ENCODE data around the gene DGKB. TPM values are rescaled to one million over a fixed set of nuclear protein-coding genes. Genes with fewer than 3 reads are reported as not detected.

Gene DGKB
- total RNA-seq, 6 experiments from 2014 or later = 0.11 to 0.16 (median 0.13) TPM; not detected in 2

- Histone ChIP-seq H3K4me3 (no peak overlapping the region), H3K9me3 (no peaks in the 10 kb centered on the region), H3K27ac (no peak overlapping the region), H3K27me3 (no peaks in the 10 kb centered on the region), H3K36me3 (no peaks in the 10 kb centered on the region), H3K4me1 (no peaks in the 10 kb centered on the region)
- TF ChIP-seq CTCF (IDR thresholded peaks at IDR 0.05) (no peak), POLR2A (IDR thresholded peaks at IDR 0.05) (no peak)
- intact Hi-C loops (cut with DNase I) = no loop called here
- DNase-seq (no peak), ATAC-seq (no peak)
- WGBS (ENCODE audit: insufficient coverage, low coverage, low lambda C conversion rate, missing lambda C conversion rate) = 43% methylated on average over 6 of the region's 6 CpGs
These were observed 65.9 kb downstream of the DGKB start for GRCh38 chr7:14836571-14837189.

GRCh38 chr7:14836006-14836405 is 66.5 kb downstream of the DGKB start:
- H3K36me3 ChIP-seq = no peaks in the 10 kb centered on the region
- WGBS (ENCODE audit: insufficient coverage, low coverage, low lambda C conversion rate, missing lambda C conversion rate) = 50% methylated on average over 4 of the region's 4 CpGs
- no peak for DNase-seq
- H3K27me3 ChIP-seq = no peaks in the 10 kb centered on the region
- no peak overlapping the region for H3K27ac ChIP-seq
- no peaks in the 10 kb centered on the region for H3K9me3 ChIP-seq
- intact Hi-C loops (cut with DNase I) = no loop called here
- no peak overlapping the region for H3K4me3 ChIP-seq
- no peaks in the 10 kb centered on the region for H3K4me1 ChIP-seq
- ATAC-seq = no peak
- no peak for TF ChIP-seq CTCF (IDR thresholded peaks at IDR 0.05)
- TF ChIP-seq POLR2A (IDR thresholded peaks at IDR 0.05) = no peak

DNA sequence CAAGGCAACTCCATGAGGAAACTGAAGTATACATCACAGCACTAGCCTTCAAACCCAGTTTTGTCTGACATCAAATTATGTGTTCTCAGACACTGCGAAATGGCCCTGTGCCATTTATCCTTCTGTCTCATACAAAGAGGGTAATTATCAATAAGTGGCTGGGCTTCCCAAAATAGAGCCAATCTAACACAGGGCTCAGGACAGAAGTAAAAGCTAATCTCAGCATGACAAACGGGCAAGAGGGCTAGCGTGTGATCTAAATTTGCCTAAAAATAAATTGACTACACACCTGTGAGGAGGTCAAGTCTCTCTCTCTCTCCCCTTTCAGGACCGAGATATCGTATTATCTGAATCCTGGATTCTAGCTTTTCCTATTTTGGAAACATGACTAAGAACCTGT is 67.2 kb downstream of the DGKB start:
- intact Hi-C loops (cut with DNase I) = no loop called here
- DNase-seq (no peak), ATAC-seq (no peak)
- Histone ChIP-seq H3K4me3 (no peak overlapping the region), H3K36me3 (no peaks in the 10 kb centered on the region), H3K9me3 (no peaks in the 10 kb centered on the region), H3K27me3 (no peaks in the 10 kb centered on the region), H3K4me1 (no peaks in the 10 kb centered on the region), H3K27ac (no peak overlapping the region)
- TF ChIP-seq CTCF (IDR thresholded peaks at IDR 0.05) (no peak), POLR2A (IDR thresholded peaks at IDR 0.05) (no peak)
- 71% methylated on average over 3 of the region's 5 CpGs for WGBS (ENCODE audit: insufficient coverage, low coverage, low lambda C conversion rate, missing lambda C conversion rate)

DNA sequence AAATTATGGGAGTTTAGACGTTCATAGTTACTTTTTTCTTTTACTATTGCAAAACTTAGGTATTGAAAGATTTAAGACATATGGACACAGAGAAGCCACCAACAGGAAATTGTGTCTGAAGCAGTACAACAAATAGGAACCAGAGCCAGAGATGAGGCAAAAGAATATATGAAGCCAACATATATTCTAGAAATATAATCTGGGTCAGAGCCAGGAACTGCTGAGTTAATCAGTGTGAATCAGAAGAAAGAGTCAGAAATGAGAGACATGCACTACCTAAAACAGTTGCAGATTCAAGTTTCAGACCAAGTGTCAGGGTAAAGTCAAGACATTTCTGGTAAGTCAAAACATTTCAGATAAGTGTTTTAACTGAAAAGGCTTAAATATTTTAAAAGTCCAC is 67.7 kb downstream of the DGKB start:
- H3K4me1 ChIP-seq = no peaks in the 10 kb centered on the region
- DNase-seq (no peak), ATAC-seq (no peak)
- no peak overlapping the region for H3K4me3 ChIP-seq
- H3K36me3 ChIP-seq = no peaks in the 10 kb centered on the region
- TF ChIP-seq CTCF (IDR thresholded peaks at IDR 0.05) (no peak), POLR2A (IDR thresholded peaks at IDR 0.05) (no peak)
- no peak overlapping the region for H3K27ac ChIP-seq
- intact Hi-C loops (cut with DNase I) = no loop called here
- no peaks in the 10 kb centered on the region for H3K27me3 ChIP-seq
- no peaks in the 10 kb centered on the region for H3K9me3 ChIP-seq
- 39% methylated on average over 1 of the region's 1 CpG for WGBS (ENCODE audit: insufficient coverage, low coverage, low lambda C conversion rate, missing lambda C conversion rate)

- H3K27me3 ChIP-seq = no peaks in the 10 kb centered on the region
- intact Hi-C loops (cut with DNase I) = no loop called here
- no peak overlapping the region for H3K27ac ChIP-seq
- no peak overlapping the region for H3K4me3 ChIP-seq
- H3K4me1 ChIP-seq = no peaks in the 10 kb centered on the region
- TF ChIP-seq CTCF (IDR thresholded peaks at IDR 0.05) (no peak), POLR2A (IDR thresholded peaks at IDR 0.05) (no peak)
- no peaks in the 10 kb centered on the region for H3K9me3 ChIP-seq
- no peaks in the 10 kb centered on the region for H3K36me3 ChIP-seq
- DNase-seq (no peak), ATAC-seq (no peak)
- 59% methylated on average over 3 of the region's 3 CpGs for WGBS (ENCODE audit: insufficient coverage, low coverage, low lambda C conversion rate, missing lambda C conversion rate)
These were observed 68.1 kb downstream of the DGKB start for GRCh38 chr7:14834456-14834855.
